Measurements from ENCODE around the gene BTG4. TPM values are rescaled to one million over a fixed set of nuclear protein-coding genes. Genes with fewer than 3 reads are reported as not detected.

BTG4 gene
- total RNA-seq, 6 donors from 2014 or later = 0.24 to 4.1 (median 1.1) TPM; not detected in 3

GRCh38 chr11:111526501-111526900, 14.3 kb upstream of the BTG4 start:
- Histone ChIP-seq H3K27me3 (no peaks in the 10 kb centered on the region), H3K36me3 (no peaks in the 10 kb centered on the region), H3K4me3 (no peak overlapping the region), H3K27ac (no peak overlapping the region), H3K9me3 (no peaks in the 10 kb centered on the region), H3K4me1 (no peaks in the 10 kb centered on the region)
- TF ChIP-seq EP300 (IDR thresholded peaks at IDR 0.05) (no peak), POLR2AphosphoS5 (IDR thresholded peaks at IDR 0.05) (no peak), POLR2A (IDR thresholded peaks at IDR 0.05) (no peak)
- TF ChIP-seq, protein P1, sequence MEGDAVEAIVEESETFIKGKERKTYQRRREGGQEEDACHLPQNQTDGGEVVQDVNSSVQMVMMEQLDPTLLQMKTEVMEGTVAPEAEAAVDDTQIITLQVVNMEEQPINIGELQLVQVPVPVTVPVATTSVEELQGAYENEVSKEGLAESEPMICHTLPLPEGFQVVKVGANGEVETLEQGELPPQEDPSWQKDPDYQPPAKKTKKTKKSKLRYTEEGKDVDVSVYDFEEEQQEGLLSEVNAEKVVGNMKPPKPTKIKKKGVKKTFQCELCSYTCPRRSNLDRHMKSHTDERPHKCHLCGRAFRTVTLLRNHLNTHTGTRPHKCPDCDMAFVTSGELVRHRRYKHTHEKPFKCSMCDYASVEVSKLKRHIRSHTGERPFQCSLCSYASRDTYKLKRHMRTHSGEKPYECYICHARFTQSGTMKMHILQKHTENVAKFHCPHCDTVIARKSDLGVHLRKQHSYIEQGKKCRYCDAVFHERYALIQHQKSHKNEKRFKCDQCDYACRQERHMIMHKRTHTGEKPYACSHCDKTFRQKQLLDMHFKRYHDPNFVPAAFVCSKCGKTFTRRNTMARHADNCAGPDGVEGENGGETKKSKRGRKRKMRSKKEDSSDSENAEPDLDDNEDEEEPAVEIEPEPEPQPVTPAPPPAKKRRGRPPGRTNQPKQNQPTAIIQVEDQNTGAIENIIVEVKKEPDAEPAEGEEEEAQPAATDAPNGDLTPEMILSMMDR (IDR thresholded peaks at IDR 0.05) = no peak
- ATAC-seq (ENCODE audit: low FRiP score in 2 of 2) (peak in 1 of 2 donors; percentile 32), DNase-seq (no peak)
- WGBS, 2 donors = 88 to 90% methylated on average over 1 of the region's 1 CpG

- DNase-seq = no peak
- TF ChIP-seq, protein P1 (IDR thresholded peaks at IDR 0.05) = no peak
- TF ChIP-seq EP300 (IDR thresholded peaks at IDR 0.05) (no peak), POLR2AphosphoS5 (IDR thresholded peaks at IDR 0.05) (no peak), POLR2A (IDR thresholded peaks at IDR 0.05) (no peak)
These were observed 13.3 kb upstream of the BTG4 start for GRCh38 chr11:111525456-111525855.

GRCh38 chr11:111524056-111524455, 11.9 kb upstream of the BTG4 start:
- Histone ChIP-seq H3K4me3 (no peak overlapping the region), H3K27me3 (no peaks in the 10 kb centered on the region), H3K9me3 (no peaks in the 10 kb centered on the region), H3K36me3 (no peaks in the 10 kb centered on the region), H3K27ac (no peak overlapping the region), H3K4me1 (no peaks in the 10 kb centered on the region)
- WGBS, 2 donors = 42 to 52% methylated on average over 1 of the region's 1 CpG
- no peak for DNase-seq
- no peak for ATAC-seq (ENCODE audit: low FRiP score in 2 of 2)
- TF ChIP-seq POLR2A (IDR thresholded peaks at IDR 0.05) = no peak
- TF ChIP-seq POLR2AphosphoS5 (IDR thresholded peaks at IDR 0.05) = no peak
- TF ChIP-seq, protein P1 (IDR thresholded peaks at IDR 0.05) = no peak
- no peak for TF ChIP-seq EP300 (IDR thresholded peaks at IDR 0.05)

More at GRCh38 chr11:111525456-111525855, 13.3 kb upstream of the BTG4 start:
- H3K27ac ChIP-seq = no peak overlapping the region
- H3K36me3 ChIP-seq = no peaks in the 10 kb centered on the region
- H3K4me3 ChIP-seq = no peak overlapping the region
- H3K9me3 ChIP-seq = no peaks in the 10 kb centered on the region
- ATAC-seq (ENCODE audit: low FRiP score in 2 of 2) = no peak
- no peaks in the 10 kb centered on the region for H3K27me3 ChIP-seq
- H3K4me1 ChIP-seq = no peaks in the 10 kb centered on the region
- WGBS, 2 donors = 93 to 100% methylated on average over 1 of the region's 1 CpG

GRCh38 chr11:111523343-111523742, 11.2 kb upstream of the BTG4 start:
- no peak for ATAC-seq (ENCODE audit: low FRiP score in 2 of 2)
- Histone ChIP-seq H3K36me3 (no peaks in the 10 kb centered on the region), H3K27me3 (no peaks in the 10 kb centered on the region), H3K4me1 (no peaks in the 10 kb centered on the region), H3K9me3 (no peaks in the 10 kb centered on the region), H3K4me3 (no peak overlapping the region), H3K27ac (no peak overlapping the region)
- no peak for TF ChIP-seq POLR2A (IDR thresholded peaks at IDR 0.05)
- no peak for TF ChIP-seq EP300 (IDR thresholded peaks at IDR 0.05)
- no peak for TF ChIP-seq POLR2AphosphoS5 (IDR thresholded peaks at IDR 0.05)
- TF ChIP-seq, protein P1 (IDR thresholded peaks at IDR 0.05) = no peak
- WGBS, 2 donors = 90 to 94% methylated on average over 2 of the region's 2 CpGs
- no peak for DNase-seq

DNA sequence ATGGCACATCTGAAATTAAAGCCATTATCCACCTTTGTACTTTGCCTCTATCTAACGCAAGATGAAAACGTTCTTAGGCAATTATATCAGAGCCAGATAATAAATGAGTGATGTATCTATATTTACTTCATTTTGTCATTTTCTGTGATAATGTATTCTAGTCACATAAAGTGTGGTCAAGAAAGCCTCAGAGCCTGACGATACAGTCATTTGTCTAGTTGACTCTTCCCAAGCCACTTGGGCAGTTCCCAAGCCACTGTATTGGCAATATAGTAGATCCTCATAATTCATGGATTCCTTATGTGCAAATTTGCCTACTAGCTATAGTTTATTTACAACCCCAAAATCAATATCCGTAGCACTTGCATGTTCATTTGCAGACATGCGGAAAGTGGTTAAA, 10.2 kb upstream of the BTG4 start:
- H3K4me3 ChIP-seq = no peak overlapping the region
- no peaks in the 10 kb centered on the region for H3K9me3 ChIP-seq
- no peaks in the 10 kb centered on the region for H3K27me3 ChIP-seq
- H3K36me3 ChIP-seq = no peaks in the 10 kb centered on the region
- H3K4me1 ChIP-seq = no peaks in the 10 kb centered on the region
- no peak for TF ChIP-seq POLR2A (IDR thresholded peaks at IDR 0.05)
- no peak for TF ChIP-seq POLR2AphosphoS5 (IDR thresholded peaks at IDR 0.05)
- no peak for TF ChIP-seq EP300 (IDR thresholded peaks at IDR 0.05)
- TF ChIP-seq, protein P1 (IDR thresholded peaks at IDR 0.05) = no peak
- no peak overlapping the region for H3K27ac ChIP-seq
- ATAC-seq (ENCODE audit: low FRiP score in 2 of 2) (no peak), DNase-seq (no peak)
- WGBS, 2 donors = 85 to 92% methylated on average over 5 of the region's 5 CpGs

All from upper lobe of left lung (tissue), 6 donors.